SKM-1 (cell line): ENCODE results near the gene TEX22.

ENCODE experiments used
- DNase-seq: peaks from one replicate; lab custom pipeline; 2025; ENCODE audit not compliant: unreplicated experiment; lab: John Stamatoyannopoulos, UW

TEX22 gene

GRCh38 chr14:105437723-105438500 is 39.6 kb downstream of the TEX22 start:
- DNase-seq: no peak

GRCh38 chr14:105439179-105439578 is 40.8 kb downstream of the TEX22 start:
- DNase-seq: no peak

- DNase-seq: no peak
Observed at GRCh38 chr14:105439710-105440553, 41.6 kb downstream of the TEX22 start.

GRCh38 chr14:105440554-105440900 is 42.2 kb downstream of the TEX22 start:
- DNase-seq: no peak

GRCh38 chr14:105440992-105441391 is 42.7 kb downstream of the TEX22 start:
- DNase-seq: no peak

- DNase-seq: no peak
Observed at GRCh38 chr14:105442125-105442524, 43.8 kb downstream of the TEX22 start.

GRCh38 chr14:105442834-105443233 is 44.5 kb downstream of the TEX22 start:
- DNase-seq: no peak

- no peak for DNase-seq
Observed at GRCh38 chr14:105444859-105445258, 46.5 kb downstream of the TEX22 start.

- no peak for DNase-seq
Observed at GRCh38 chr14:105445290-105445689, 47.0 kb downstream of the TEX22 start.

GRCh38 chr14:105445901-105446845 is 47.8 kb downstream of the TEX22 start:
- DNase-seq: no peak

GRCh38 chr14:105446971-105447370 is 48.6 kb downstream of the TEX22 start:
- DNase-seq: no peak

GRCh38 chr14:105447651-105448640 is 49.6 kb downstream of the TEX22 start:
- no peak for DNase-seq

GRCh38 chr14:105448706-105449111 is 50.4 kb downstream of the TEX22 start:
- DNase-seq: no peak

- DNase-seq: no peak
Observed at GRCh38 chr14:105449276-105450122, 51.2 kb downstream of the TEX22 start.

GRCh38 chr14:105450123-105450505 is 51.8 kb downstream of the TEX22 start:
- no peak for DNase-seq

GRCh38 chr14:105450864-105451720 is 52.8 kb downstream of the TEX22 start:
- no peak for DNase-seq

- DNase-seq: no peak
Observed at GRCh38 chr14:105452963-105453362, 54.6 kb downstream of the TEX22 start.

- DNase-seq: no peak
Observed at GRCh38 chr14:105453847-105454246, 55.5 kb downstream of the TEX22 start.
